HG02763 (cell line): ENCODE results near the gene NKG7.

ENCODE experiments used
- ATAC-seq: cut with Tn5 transposase; IDR thresholded peaks from one replicate; pipeline ENCODE4 v1.9.1; 2021; ENCODE audit warnings: mild to moderate bottlenecking, moderate library complexity; ENCODE audit not compliant: unreplicated experiment

The NKG7 gene

DNA sequence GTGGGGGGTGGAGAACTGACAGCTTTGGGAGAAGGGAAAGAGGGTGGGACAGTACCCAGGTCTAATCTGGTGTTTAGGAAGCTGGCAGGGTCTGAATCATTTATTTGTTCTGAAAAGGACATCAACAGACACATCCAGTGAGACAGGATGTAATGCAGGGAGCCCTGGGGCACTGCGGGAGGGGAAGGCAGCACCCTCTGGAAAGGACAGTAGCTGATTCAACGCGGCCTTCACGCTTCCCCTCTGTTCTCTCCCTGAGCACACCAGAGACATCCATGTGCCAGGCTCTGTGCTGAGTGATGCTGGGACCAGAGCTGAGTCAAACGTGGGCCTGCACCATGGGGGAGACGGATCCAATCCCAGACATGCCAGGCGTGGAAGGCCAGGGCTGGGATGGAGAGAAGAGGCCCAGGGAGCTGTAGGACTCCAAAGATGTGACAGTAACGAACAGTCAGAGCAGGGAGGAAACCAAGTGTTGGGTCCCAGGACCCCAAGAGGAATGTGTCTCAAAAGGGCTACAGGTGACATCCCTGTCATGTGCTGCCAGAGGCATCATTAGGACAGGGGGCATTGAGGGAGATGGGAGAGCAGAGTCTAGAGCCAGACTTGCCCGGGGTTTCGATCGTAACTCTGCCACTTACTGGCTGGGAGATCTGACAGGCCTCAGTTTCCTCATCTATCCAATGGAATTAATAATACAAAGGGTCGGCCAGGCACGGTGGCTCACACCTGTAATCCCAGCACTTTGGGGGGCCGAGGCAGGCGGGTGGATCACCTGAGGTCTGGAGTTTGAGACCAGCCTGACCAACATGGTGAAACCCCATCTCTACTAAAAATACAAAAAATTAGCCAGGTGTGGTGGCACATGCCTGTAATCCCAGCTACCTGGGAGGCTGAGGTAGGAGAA, 8.0 kb downstream of the NKG7 start:
- ATAC-seq = no peak

DNA sequence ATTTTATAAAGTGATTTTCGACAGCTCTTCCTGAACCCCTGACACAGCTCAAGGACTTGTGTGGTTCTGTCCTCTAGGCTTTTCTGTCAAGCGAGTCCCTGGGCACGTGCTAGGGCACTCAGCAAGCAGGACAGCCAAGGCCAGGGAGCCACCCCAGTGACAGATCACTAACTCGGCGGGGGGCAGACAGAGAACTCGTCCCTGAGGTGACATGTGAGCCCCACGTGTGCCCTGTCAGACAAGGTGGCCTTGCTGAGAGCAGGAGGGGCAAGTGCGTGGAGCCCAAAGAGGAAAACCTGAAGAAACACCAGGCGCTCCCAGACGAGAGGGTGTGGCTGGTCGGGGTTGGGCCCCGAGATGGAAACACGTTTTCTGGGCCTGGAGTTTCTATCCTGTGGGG, 11.2 kb downstream of the NKG7 start:
- ATAC-seq = no peak

DNA sequence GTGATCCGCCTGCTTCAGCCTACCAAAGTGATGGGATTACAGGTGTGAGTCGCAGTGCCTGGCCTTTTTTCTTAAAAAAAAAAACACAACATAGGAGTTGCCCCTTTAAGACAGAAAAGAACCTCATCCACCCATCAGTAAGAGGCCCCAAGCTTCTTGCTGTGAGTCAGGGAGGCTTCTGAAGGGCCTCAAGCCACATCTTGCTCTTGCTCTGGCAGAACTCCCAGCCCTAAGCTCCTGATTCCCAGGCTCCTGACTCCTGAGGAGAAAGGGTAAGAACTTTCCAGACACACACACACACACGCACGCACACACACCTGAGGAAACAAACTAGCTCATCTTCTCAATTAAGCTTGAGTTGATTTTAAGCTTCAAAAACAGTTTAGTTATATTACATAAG, 13.2 kb downstream of the NKG7 start:
- no peak for ATAC-seq

DNA sequence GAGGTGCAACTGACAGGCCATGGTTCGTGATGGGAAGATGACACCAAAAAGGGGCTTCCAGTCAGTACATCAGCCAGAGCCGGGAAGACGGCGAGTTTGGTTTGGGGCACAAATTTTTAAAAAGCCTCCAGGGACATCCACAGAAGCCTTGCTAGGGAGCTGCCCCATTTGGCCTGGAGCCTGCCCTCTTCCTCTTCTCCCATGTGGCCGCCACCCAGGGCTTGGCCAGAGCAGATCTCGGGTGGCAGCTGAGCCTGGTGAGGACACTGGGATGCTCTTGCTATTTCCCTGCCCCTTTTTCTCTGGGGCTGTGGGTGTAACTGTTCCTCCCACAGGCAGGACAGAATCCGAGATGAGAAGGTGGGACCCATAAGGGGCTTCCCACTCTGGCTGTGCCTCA, 14.5 kb downstream of the NKG7 start:
- no peak for ATAC-seq

DNA sequence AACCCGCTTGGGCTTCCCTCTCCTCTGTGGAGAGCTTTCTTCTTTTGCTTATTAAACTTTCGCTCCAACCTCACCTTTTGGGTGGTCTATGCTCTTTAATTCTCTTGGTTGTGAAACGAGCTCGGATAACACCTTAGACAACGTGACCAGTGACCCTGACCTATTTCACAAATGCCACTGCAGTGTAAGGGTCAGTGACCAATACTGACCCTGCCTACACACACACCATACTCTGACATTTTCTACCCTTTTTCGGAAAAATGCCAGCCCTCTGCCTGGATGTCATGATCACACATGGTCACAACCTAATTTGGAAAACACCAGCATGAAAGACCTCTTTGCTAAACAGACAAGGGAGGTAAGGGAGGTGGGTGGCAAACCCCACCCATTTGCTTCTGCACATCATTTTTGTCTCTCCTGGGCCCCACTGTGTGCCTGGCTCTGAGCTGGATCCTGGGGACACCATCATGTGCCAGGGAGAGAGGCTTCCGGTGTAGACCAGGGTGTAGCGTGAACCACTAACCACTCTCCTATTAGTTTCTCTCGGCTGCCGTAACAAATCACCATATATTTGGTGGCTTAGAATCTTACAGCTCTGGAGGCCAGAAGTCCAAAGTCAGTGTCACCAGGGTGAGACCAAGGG, 16.2 kb downstream of the NKG7 start:
- no peak for ATAC-seq

DNA sequence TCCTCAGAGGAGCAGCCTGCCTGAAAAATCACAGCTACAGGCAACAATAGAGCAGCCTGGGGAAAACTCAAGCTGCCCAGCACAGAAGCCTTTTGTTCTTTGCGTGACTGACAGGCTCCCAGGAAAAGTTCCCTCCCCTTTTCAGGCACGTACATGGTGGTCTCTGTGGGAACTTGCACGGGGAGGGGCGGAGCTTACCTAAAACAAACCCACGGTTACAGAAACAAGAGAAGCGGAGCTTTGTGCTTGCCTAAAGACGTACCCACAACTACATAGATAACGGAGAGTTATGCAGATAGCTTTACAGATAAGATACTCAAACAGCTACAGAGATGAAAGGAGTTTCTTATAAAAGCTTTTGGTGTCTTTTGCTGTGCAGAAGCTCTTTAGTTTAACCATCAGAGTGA, 17.7 kb downstream of the NKG7 start:
- ATAC-seq = no peak

DNA sequence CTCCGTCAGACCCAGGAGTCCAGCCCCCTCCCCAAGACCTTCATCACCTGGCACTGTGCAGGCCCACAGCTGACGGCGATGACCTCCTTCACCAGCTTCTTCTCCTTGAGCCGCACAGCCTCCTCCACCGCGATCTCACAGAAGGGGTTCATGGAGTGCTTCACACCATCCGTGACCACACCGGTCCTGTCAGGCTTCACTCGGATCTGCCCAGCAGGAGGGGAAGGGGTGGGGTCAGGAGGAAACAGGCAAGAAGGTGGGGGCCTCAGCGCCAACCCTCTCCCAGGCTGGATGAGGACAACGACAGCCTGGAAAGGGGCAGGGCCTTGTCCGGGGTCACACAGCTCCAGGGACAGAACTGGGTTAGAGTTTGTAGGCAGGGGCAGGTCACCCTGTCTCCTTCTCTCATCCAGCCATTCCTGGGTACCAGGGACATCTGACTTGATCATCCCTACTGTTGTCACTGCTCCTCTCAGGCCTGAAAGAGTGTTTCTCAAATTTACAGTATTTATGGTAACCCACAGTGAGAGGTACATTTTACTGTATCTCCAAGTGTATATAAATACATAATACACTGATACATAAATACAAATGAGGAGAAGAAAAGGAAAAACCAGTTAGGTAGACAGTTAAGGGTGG, 18.2 kb downstream of the NKG7 start:
- ATAC-seq = no peak

DNA sequence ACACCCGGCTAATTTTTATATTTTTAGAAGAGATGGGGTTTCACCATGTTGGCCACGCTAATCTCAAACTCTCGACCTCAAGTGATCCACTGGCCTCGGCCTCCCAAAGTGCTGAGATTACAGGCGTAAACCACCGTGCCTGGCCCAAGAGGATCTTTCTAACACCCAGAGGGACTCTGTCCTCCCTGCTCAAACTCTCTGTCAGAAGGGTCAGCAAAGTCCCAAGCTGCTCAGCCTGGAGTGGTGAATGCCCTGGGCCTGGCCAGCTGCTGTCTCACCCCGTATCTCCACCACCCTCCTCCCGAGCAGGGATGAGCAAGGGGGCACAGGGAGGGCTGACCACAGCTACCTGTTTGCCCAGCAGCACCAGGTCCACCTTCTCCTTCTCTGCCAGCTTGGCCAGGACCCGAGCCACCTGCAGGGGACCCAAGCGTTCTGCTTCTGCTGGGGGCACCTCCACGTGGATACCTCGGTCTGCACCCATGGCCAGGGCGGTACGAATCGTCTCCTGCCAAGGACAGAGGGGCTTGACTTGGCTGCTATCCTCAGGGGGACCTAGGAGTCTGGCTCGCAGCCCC, 19.6 kb downstream of the NKG7 start:
- ATAC-seq = no peak

DNA sequence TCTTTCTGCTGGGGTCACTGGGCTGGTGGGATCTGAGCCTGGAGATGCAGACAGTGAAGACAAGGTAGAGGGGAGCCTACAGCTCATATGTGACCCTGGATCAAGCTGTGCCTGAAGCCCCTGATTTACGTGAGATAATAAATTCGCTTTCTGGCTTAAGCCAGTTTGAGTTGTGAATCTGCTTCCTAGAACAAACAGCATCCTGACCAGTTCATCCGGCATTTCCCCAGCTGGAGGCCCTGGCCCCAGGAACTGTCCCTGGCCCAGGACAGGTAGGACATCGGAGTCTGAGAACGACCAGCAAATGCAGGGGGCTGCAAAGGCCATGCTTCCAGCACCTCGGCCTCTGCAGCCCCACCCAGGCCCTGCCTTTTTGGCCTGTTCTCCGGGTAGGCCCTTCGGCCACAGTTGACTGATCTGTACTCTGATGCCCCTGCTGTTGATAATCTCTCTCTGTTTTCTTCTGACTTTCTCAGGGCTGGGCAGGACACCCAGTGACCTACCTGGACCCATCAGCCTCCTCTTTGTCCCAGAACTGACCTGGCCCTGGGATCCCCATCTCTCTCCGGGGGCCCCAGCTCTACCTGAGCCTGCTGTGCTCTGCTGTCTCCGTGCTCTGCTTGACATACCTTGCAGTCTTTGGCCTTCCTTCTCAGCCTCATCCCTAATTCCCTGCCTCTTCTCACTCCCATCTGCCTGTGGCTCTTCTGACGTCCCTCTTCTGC, 21.0 kb downstream of the NKG7 start:
- no peak for ATAC-seq

DNA sequence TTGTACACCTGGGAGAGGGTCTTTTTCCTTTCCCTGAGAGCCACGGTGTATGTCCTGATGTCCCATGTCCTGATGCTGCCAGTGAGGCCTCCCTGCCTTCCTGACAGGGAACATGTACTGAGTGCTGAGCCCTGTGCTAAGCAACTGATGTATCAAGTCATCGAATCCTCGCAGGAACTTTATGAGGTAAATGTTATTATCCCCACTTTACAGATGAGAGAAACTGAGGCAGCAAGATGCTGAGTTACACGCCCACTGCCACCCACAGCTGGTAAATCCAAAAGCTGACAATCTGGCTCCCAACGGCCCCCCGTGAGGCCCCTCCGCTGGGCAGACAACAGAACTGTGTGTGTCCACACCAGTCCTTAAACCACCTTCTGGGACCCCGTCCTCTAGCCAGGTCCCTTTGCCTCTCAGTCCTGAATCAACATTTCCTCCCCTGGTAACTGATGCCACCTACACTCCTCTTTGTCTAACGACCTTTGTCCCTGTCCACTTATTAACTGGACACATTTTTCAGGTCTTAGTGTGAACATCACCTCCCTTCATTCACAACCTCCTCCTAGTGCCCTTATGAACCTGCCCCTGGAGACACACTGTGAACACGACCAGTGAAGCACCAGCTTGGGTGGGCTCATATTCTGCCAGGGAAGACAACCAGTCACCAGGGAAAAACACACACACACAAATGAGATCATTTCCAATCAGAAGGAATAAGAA, 25.1 kb downstream of the NKG7 start:
- ATAC-seq = no peak

DNA sequence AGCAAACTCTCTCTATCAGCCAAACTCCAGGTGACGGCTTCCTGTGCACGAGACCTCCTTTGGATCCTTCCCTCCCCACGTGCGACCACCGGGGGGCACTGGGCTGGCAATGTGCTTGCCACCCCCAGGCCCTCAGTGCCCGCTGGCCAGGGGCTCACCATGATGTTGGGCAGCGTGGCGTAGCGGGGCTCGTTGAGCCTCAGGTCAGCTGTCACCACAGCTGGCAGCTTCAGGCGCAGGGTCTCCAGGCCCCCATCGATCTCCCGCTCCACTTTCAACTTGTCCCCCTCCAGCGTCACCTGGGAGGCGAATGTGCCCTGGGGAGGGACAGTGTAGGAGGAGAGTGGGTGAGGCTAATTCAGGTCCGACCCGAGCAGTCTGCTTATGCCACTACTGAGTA, 25.7 kb downstream of the NKG7 start:
- ATAC-seq = no peak

DNA sequence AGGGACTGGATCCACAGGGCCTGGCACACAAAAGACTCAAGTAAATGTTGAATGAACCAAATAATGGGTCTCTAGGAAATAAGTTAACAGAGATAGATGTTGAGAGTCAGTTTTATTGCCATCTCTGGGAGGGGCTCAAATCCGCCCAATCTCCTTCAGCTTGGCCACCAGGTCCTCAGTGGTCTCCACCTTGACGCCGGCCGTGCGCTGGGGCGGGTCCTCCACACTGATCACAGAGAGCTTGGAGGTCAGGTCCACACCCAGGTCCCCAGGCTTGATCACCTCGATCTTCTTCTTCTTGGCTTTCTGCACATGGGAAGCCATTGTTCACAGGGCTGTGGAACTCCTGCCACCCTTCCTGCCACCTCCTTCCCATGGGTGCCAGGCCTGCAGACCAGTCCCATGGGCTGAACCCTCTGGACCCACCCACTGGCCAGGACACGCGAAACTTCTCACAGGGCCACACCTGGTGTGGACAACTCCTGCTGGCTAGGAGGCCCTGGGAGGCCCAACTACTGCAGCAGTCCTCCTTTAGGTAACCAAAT, 27.3 kb downstream of the NKG7 start:
- ATAC-seq = no peak

DNA sequence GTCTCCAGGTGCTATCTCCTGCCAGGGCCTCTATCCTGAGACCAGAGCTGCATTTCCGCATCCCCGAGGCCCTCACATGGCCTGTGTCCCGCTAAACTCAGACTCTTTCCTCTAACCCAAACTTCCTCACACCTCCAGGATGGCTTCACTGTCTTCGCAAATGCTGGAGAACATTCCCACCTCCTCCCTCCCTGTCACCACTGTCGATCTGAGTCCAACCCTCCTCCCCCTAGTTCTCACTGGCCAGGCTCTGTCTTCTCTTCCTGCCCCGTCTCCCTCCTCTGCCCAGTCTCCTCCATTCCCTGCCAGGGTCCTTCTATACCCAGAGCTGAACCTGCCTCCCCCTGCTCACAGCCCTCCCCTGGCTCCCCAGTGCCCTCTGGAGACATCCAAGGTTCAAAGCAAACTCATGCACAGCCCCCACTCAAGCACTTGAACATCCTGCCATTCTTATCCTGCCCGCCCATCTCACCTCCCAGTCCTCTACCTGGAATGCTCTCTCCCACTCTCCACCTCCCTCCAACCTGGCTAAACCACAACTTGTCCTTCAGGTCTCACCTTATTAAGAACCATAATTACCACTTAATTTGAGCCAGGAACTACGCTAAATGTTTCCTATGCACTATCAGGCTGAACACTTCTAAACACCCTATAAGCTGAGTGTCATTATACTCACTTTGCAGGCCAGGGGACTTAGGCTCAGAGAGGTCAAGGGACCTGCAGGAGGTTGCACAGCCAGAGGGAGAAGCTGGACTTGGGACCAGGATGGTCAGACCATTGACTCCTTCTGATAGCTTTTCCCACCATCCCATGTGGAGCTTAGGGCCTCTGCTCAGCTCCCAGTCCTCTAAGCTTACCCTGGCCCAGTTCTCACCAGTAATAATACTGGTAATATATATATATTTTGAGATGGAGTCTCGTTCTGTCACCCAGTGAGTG, 29.6 kb downstream of the NKG7 start:
- ATAC-seq = no peak

DNA sequence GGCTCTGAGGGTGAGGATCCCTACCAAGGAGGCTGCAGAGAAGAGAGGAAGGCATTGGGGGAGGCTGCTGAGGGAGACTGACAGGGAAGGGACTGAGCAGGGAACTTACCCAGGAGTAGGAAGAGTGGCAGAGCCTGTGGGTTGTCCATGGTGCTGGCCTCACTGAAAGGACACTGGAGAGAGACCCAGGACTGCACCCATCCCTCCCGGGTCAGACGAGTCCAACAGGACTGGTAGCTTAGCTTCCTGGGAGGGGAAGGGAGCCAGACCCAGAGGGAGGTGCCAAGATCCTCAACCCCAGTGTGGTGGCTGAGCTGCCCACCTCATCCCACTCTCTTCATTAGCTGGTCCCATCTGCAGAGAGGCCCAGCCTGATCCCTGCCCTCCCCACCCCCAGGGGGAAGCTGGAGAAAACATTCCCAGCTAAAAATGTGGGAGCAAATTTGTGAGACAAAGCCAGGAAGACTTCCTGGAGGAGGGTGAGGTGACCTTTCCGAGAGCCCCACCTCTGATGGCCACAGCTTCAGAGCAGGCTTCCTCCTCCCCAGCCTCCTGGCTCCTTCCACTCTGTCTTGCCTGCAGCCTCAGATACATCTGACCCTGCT, 30.4 kb downstream of the NKG7 start, which contains the start of gene VSIG10L:
Gene VSIG10L (minus strand): TSS at position 164 of the 605 bp plus-strand sequence. CDS start 15 bp downstream, at position 149.
- no peak for ATAC-seq

DNA sequence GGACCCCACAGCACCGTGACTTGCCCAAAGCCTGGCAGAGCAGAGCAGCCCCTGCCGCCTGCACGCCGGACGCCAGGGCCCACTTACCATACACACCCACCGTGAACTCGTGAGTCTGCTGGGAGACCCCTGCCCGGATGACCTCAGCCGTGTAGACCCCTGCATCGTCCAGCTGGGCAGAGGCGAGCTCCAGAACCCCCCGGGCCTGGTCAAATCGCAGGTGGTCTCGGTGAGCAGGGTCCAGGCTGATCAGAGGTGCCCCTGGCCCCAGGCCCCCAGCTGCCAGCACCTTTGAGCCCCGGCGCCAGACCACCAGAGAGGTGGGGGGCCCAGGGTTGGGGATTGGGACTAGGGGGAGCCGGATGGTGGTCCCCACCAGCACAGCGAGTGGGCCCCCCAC, 31.4 kb downstream of the NKG7 start:
- no peak for ATAC-seq

DNA sequence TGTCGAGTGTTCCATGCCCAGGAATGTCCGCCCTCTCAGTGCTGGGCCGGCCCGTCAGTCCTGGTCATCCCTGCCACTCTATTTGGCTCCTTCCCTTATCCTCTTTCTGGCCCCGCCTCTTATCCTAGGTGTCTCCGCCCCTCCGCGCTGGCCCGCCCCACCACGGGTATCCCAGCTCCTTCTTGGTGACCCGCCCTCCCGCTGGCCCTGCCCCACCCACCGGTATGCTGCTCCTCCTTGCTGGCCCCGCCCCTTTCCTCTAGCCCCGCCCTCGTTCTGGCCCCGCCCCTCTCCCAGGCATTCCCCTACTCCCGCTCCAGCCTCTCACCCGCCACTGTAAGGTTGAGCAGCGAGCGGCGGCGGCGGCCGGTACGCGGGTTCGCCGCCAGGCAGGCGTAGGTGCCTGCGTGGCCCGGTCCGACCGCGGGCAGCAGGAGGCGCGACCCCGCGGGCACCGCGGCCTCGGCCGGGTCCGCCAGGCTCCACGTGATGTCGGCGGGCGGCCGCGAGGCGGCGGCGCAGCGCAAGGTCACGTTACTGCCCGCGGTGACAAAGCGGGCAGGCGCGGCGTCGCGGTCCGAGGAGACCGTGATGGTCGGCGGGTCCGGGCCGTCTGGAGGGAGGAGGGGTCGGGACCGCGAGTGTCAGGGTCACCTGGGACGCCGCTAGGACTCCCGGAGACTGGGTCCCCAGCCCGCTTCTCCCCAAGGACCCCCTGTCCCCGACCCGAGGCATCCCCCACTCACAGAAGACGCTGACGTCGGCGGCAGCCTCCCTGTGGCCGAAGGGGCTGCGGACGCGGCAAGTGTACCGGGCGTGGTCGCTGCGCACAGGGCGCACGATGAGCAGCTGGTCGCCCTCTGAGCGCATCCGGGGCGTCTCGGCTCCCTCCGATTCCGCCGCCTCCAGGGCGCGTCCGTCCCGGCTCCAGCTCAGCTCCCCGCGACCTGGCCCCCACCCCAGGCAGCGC, 32.5 kb downstream of the NKG7 start:
- peak; percentile 62 for ATAC-seq

DNA sequence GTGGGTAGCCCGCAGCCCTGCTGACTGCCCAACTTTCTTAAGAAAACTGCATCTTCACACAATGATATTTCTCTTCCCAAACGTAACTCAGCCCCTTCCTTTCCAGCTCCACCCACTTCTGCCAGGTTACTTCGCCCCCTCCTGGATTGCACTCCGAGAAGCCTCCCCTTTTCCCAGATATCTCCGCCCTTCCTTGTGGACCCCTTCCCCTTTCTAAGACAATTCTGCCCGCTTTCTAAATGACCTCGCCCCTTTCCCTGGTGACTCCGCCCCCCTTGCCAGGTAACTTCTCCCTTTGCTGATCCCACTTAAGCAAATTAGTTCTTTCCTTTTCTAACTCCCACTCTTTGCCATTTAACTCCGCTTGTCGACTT, 33.2 kb downstream of the NKG7 start:
- ATAC-seq = no peak
